ENCODE results near the gene TEKTIP1. TPM values are rescaled to one million over a fixed set of nuclear protein-coding genes. Genes with fewer than 3 reads are reported as not detected.

Gene TEKTIP1
- total and polyA plus RNA-seq, 2 of the 4 experiments (the other 2 are of a cell fraction) = not detected

GRCh38 chr19:3527238-3527910 is 11.6 kb upstream of the TEKTIP1 start:
- no peak overlapping the region for H2AK5ac ChIP-seq (ENCODE audit: low read depth, low read length)
- no peak overlapping the region for H3K4me3 ChIP-seq (ENCODE audit: insufficient read depth, low read depth, low read length)
- no peak overlapping the region for H3K27ac ChIP-seq (ENCODE audit: insufficient read depth, low read length)
- intact Hi-C loops (cut with micrococcal nuclease) (no loop called here), dilution Hi-C loops (cut with HindIII; ENCODE audit: low sequenced_read_pairs, unreplicated experiment) (no loop called here), in situ Hi-C loops (cut with MboI; ENCODE audit: low sequenced_read_pairs) (no loop called here)
- no peak overlapping the region for H2BK120ac ChIP-seq (ENCODE audit: low read depth, low read length)
- no peaks in the 10 kb centered on the region for H3K4me1 ChIP-seq (ENCODE audit: control insufficient read depth, insufficient read depth, low read length)
- no peak overlapping the region for H3K18ac ChIP-seq (ENCODE audit: low read depth, low read length)
- H3K9me1 ChIP-seq (ENCODE audit: insufficient read depth, low read length) = peaks cover 6% of the 10 kb centered on the region; the same call in 1 of the 2 replicates
- DNase-seq (no peak), ATAC-seq (ENCODE audit: low read depth) (no peak)
- no peak overlapping the region for H3K4me2 ChIP-seq (ENCODE audit: low read depth, low read length)
- H4K20me1 ChIP-seq (ENCODE audit: insufficient read depth, low read length) = peaks cover 33% of the 10 kb centered on the region
- no peaks in the 10 kb centered on the region for H3K27me3 ChIP-seq (ENCODE audit: control insufficient read depth, insufficient read depth, low read length)
- no TSS peak for BruUV-seq (replicated peaks)
- H2AFZ ChIP-seq (replicated peaks; ENCODE audit: low read length, poor library complexity) = no peak overlapping the region
- no peak overlapping the region for H4K5ac ChIP-seq (ENCODE audit: low read depth, low read length)
- POLR2A ChIA-PET (ENCODE audit: unreplicated experiment) = no interaction called here
- H3K23ac ChIP-seq (ENCODE audit: low read depth, low read length) = no peak overlapping the region
- H3K79me1 ChIP-seq (ENCODE audit: low read depth in 1 of 2, low read length in 2 of 2) = peaks cover 20 to 44% of the 10 kb centered on the region in 2 experiments
- peaks cover 64% of the 10 kb centered on the region for H3K36me3 ChIP-seq (ENCODE audit: control insufficient read depth, insufficient read depth, low read length)
- H4K8ac ChIP-seq (ENCODE audit: low read depth in 2 of 2, low read length in 2 of 2) = no peak overlapping the region
- 99% methylated on average over 9 of the region's 21 CpGs; no CpG with 5 or more reads in 1 of the 2 experiments for WGBS, 2 experiments (ENCODE audit: extremely low coverage in 2 of 2, insufficient read length in 1 of 2)
- CTCF ChIA-PET = no interaction called here
- H2BK20ac ChIP-seq (ENCODE audit: low read depth, low read length) = no peak overlapping the region
- TF ChIP-seq RCOR1 (IDR thresholded peaks at IDR 0.05; ENCODE audit: insufficient replicate concordance, low read length) = no peak
- TF ChIP-seq RAD21 (IDR thresholded peaks at IDR 0.05; ENCODE audit: low read length) = no peak
- TF ChIP-seq, protein P1, sequence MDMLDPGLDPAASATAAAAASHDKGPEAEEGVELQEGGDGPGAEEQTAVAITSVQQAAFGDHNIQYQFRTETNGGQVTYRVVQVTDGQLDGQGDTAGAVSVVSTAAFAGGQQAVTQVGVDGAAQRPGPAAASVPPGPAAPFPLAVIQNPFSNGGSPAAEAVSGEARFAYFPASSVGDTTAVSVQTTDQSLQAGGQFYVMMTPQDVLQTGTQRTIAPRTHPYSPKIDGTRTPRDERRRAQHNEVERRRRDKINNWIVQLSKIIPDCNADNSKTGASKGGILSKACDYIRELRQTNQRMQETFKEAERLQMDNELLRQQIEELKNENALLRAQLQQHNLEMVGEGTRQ (IDR thresholded peaks at IDR 0.05; ENCODE audit: low read depth, low read length) = no peak
- no peak for TF ChIP-seq BHLHE40 (IDR thresholded peaks at IDR 0.05; ENCODE audit: low read depth, low read length)
- no peak for TF ChIP-seq CEBPB (IDR thresholded peaks at IDR 0.05; ENCODE audit: low read depth, low read length)
- no peak for TF ChIP-seq RFX5 (IDR thresholded peaks at IDR 0.05; ENCODE audit: low read depth, low read length)
- TF ChIP-seq CTCF (conservative IDR thresholded peaks at IDR 0.05; ENCODE audit: low read depth, low read length) = no peak
- no peak for TF ChIP-seq FOS (IDR thresholded peaks at IDR 0.05; ENCODE audit: low read depth, low read length)
- TF ChIP-seq MAFK (IDR thresholded peaks at IDR 0.05; ENCODE audit: low read depth, low read length) = no peak
- no peak for TF ChIP-seq CHD1 (IDR thresholded peaks at IDR 0.05; ENCODE audit: low read depth, low read length)
- no peak overlapping the region for H3K56ac ChIP-seq (ENCODE audit: extremely low read depth, insufficient read depth, low read length)
- H2BK15ac ChIP-seq (ENCODE audit: low read depth, low read length) = no peak overlapping the region
- H3K9ac ChIP-seq (ENCODE audit: low read depth, low read length) = no peak overlapping the region
- no peak overlapping the region for H3K4ac ChIP-seq (ENCODE audit: low read depth, low read length)
- no peak overlapping the region for H2AK9ac ChIP-seq (replicated peaks; ENCODE audit: low read depth, low read length, poor library complexity)
- no peak overlapping the region for H2BK5ac ChIP-seq (ENCODE audit: low read depth, low read length, poor library complexity, severe bottlenecking)
- H3K9me3 ChIP-seq (ENCODE audit: control insufficient read depth, insufficient read depth, low read length) = no peaks in the 10 kb centered on the region
- no peak overlapping the region for H4K91ac ChIP-seq (ENCODE audit: insufficient read depth, low read depth, low read length)
- no peak overlapping the region for H3K14ac ChIP-seq (replicated peaks; ENCODE audit: low read depth, low read length)

All from IMR-90 (cell line).